Smooth muscle cell of the umbilical artery (primary cell): ENCODE data around the gene PSMD5. TPM values are rescaled to one million over a fixed set of nuclear protein-coding genes. Genes with fewer than 3 reads are reported as not detected.

Experiments
- total RNA-seq: library from RNA; depleted of rRNA; stranded (reverse); fragments of >200 nt; gene quantifications from 2 replicates; pipeline ENCODE4 v1.2.3, GENCODE V29; 2014

The PSMD5 gene
- 22.9 and 40.9 TPM in 2 replicates for total RNA-seq

GRCh38 chr9:120842685-120843485, at the start of gene PSMD5:
Gene PSMD5 (minus strand): TSS chr9:120842922. CDS start chr9:120842909, 13 bp downstream.

DNA sequence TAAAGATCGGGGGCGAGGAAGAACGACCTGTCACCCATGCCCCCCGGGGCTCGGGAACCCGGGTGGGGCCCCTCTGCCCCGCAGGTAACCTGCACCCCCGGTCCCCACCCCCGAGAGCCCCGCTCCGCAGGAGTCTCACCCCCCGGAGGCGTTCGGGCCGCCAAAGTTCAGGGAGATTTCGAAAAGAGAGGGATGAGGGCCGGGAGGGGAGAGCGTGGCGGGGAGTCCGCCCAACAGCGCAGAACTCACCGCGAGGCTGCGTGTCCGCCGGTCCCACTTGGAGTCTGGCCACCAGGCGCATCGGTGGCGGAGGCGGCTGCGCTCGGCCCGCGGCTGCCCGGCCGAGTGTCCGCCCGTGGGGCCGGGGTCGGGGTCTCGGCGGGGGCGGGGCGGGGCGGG, 34.1 kb upstream of the PSMD5 start, which contains the start of gene PHF19:
TSS of gene PHF19 (minus strand) at position 347 of the 399 bp plus-strand sequence. CDS start 2,447 bp downstream, outside the sequence.

GRCh38 chr9:120792898-120793765, 49.6 kb downstream of the PSMD5 start, which contains the start of gene FBXW2:
Gene FBXW2 (minus strand): TSS chr9:120793416. CDS start chr9:120788258, 5,158 bp downstream.

Other genes starting within 250 kb of the PSMD5 start
- 6.5 and 7.4 TPM in 2 replicates for gene MEGF9, start 128.5 kb downstream of the PSMD5 start, total RNA-seq
- gene FBXW2, start 49.5 kb downstream of the PSMD5 start, total RNA-seq, result 35.3 and 41.7 TPM in 2 replicates
- gene PHF19, start 34.3 kb upstream of the PSMD5 start, total RNA-seq, result 12.2 and 36.4 TPM in 2 replicates
- gene TRAF1, start 83.9 kb upstream of the PSMD5 start, total RNA-seq, result 2.1 and 3.1 TPM in 2 replicates
- 1.5 and 3.0 TPM in 2 replicates for gene C5, start 207.4 kb upstream of the PSMD5 start, total RNA-seq
- 3.3 and 6.2 TPM in 2 replicates for gene CNTRL, start 232.0 kb upstream of the PSMD5 start, total RNA-seq